Middle frontal gyrus (tissue), 1 donor: ENCODE measurements around the gene EWSR1.

Source experiments
- DNase-seq: peaks from one replicate; pipeline ENCODE4 v3.0.0-alpha.2; 2015; ENCODE audit warnings: low spot score; ENCODE audit errors: extremely low spot score

Gene EWSR1

DNA sequence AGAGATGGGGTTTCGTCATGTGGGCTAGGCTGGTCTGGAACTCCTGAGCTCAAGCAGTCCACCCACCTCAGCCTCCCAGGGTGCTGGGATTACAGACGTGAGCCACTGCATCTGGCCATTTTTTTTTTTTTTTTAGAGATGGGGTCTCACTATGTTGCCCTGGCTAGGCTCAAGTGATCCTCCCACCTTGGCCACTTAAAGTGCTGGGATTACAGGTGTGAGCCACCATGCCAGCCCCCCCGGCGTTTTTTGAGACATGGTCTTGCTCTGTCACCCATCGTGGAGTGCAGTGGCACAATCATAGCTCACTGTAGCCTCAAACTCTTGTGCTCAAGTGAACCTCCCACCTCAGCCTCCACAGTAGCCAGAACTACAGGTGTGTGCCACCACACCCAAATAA lies 16.8 kb upstream of the EWSR1 start:
- no peak for DNase-seq

- DNase-seq, result no peak
These were observed 15.8 kb upstream of the EWSR1 start for GRCh38 chr22:29251981-29252911.

GRCh38 chr22:29253561-29254285 lies 14.3 kb upstream of the EWSR1 start:
- DNase-seq, result no peak

DNA sequence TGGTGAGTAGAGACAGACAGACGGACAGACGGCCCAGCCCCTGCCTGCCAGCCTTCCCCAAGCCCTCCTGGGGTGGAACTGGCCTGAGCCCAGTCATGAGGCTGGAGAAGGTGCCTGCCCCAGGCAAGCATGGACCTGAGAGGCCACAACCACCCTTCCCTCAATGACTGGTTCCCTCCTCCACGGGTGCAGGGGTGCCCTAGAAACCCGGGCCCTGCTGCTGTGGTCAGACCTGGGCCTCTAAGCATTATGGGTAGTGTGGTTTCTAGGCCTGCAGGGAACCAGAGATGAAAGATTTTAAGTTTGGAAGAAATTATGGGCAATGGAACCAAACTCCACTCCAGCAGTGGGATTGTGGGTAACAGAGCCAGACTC lies 13.8 kb upstream of the EWSR1 start:
- DNase-seq, result no peak

GRCh38 chr22:29255064-29255621 lies 12.9 kb upstream of the EWSR1 start:
- DNase-seq, result no peak

DNA sequence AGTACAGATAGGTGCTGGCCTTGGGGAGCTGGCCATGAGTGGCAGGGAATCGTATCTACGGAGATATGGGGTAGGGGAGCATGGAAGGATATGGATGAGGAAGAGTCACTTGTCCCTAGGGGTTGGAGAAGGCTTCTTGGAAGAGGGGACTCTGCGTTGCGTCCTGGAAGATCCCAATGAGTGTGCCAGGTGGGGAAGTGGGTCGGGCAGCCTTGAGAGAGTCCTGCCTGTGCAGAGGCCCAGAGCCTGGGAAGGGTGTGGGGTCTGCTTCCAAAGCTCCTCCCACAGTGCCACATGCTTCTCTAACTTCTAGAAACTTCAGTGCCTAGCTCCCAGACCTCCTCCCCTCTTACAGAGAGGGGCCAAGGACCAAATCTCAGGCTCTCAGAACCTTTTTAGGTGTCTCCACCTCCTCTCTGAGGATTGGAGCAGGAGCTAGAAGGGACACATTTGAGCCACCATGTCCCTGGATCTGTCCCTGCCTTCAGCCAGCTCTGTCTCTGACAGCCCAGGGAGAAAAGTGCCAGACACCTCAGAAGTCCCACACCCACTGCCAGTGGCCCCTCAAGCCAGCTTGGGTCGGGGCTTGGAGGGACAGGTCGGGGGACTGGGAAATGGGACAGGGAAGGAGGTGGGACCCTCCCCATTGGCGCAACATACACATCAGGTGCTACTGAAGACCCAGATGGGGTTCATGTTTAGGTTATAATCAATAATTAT lies 11.3 kb upstream of the EWSR1 start:
- DNase-seq, result no peak

DNA sequence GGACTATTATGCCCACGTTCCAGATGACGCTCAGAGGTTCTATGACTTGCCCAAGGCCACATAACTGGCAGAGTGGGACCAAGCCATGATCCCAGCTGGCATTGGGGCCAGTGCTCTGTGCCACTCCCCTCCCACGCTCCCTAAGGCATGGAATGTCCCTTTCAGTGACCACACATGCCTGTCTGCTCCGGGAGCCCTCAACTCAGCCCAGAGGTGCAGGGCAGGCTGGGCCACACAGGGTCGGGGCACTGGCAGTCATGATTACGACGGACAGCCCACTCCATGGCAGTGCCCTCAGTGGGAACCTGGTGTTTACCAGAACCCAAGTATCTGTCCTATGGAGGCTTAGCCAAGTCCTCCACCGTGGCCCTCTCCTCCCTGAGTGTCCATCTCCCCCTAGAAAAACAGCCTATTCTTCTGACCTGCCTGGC lies 10.3 kb upstream of the EWSR1 start:
- DNase-seq, result no peak

DNA sequence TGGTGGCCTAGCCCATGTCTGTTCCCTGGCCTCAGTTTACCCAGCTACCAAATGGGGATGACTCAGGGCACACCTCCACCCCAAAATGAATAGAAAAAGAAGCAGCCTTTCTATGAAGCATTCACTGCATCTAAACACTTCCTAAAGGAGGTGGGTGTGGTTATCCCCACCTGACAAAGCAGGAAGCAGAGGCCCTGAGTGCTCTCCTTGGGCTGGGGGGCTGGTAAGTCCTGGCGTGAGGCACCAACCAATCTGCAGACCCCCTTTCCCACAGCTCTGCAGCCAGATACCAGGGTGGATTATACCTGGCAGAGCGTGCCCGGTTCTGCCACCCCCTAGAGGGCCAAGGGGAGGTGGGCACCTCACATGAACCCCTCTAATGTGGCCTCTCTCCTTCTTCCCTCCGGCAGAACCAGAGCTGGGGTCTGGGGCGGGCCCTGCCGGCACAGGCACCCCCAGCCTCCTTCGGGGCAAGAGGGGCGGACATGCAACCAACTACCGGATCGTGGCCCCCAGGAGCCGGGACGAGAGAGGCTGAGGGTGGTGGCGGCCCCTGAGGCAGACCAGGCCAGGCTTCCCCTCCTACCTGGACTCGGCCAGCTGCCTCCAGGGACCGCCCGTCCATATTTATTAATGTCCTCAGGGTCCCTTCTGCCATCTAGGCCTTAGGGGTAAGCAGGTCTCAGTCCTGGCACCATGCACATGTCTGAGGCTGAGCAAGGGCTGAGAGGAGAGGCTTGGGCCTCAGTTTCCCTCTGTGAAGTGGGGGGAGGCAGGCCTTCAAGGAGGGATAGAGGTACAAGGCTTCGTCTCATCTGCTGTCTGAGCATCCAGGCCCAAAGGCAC lies 9.4 kb upstream of the EWSR1 start:
- no peak for DNase-seq

DNA sequence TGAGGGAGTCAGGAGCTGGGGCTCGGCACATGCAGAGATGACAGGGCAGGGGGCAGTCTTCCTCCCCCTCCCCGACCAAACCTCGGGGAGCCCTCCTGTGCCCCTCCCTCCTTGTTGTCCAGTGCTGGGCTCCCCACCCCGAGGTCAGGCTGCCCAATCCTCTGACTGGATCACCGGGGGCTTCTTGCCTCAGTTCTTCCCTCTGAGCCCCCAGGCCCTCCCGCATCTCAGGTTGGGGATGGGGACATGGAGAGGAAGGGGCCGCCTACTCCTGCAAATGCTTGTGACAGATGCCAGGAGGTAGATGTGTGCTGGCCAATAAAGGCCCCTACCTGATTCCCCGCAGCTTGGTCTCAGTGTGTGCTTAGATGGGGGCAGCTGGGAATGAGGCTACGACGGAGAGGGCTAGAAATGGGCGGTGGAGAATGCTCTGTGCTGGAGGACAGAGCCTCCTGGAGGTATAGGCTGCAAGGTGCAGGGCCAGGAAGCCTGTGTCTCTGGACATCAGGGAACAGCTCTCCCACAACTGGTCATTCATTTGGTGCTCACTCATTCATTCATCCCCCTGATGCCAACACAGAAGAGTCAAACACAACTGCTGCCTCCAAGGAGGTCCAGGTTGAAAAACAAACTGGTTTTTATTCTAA lies 8.7 kb upstream of the EWSR1 start:
- DNase-seq, result no peak

DNA sequence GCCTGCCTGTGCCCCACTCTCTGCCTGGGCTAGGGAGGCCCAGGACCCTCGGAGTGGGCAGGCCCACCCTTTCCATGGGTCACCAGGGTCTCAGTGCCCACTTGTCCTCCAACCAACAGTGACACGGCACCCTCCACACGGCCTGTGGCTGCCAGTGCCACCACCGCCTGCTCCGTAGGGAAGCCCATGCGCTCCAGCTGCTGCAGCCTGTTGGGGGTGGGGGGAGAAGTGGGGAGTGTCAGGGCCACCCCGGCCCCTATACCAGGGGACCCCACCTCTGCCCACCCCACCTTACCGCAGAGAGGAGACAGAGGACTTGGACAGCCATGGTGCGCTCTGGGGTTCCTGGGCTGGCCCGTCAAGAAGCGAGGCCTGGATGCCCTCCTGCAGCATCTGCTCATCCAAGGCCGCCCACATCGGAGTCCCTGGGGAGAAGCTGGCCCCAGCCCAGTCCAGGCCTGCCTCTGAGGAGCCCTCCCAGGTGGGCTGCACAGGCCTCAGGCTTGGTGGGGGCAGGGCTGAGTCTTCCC lies 8.0 kb upstream of the EWSR1 start:
- no peak for DNase-seq

DNA sequence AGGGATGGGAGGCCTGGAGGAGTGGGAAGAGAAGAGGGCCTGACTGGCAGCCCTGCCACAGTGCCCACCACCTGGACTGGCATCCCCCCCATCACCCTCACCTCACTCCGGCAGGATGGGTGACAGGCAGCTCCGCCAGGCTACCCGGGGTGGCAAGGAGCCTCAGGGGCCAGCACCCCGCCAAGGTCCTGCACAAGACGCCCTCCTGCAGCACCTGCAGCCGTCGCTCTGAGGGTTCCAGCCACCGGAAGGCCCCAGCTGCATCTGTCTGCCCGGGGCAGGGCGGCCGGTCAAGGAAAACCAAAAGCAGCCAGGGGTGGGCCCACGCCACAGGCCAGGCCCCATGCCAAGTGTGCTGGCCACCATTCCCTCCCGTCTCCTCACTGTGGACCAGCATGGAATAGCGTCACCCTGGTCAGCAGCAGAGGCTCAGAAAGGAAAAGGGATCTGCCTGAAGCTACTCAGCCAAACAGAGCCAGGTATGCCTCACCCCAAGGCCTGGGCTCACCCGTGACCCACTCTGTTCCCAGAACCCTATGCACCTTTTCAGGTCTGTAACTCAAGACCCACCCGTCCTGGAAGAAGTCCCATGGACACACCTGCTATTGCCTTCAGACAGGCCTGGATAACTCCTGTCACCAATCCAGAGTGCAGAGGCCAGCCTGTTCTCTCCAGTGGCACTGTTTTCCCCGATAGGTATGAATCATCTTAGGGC lies 7.3 kb upstream of the EWSR1 start:
- no peak for DNase-seq

GRCh38 chr22:29263791-29264276 lies 4.2 kb upstream of the EWSR1 start:
- no peak for DNase-seq

- DNase-seq, result no peak
These were observed 2.8 kb upstream of the EWSR1 start for GRCh38 chr22:29265305-29265704.

DNA sequence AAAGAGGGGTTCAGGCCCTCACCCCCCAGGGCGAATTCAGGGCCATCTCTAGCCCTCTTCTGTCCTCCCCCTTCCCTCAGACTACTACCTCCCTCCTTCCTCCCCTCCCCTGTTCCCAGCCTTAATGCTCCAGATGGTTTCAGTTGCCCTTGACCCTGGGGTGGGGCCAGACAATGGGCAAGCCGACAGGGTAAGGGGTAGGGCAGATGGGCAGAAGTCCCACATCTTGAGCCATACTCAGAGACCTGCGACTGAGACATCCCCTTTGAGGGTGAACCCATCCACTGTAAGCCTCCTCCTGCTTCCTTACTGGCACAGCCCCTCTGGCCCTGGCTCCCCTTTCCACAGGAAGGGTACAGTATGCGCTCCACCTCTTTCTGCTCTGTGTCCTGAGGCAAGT lies 2.1 kb upstream of the EWSR1 start:
- no peak for DNase-seq

DNA sequence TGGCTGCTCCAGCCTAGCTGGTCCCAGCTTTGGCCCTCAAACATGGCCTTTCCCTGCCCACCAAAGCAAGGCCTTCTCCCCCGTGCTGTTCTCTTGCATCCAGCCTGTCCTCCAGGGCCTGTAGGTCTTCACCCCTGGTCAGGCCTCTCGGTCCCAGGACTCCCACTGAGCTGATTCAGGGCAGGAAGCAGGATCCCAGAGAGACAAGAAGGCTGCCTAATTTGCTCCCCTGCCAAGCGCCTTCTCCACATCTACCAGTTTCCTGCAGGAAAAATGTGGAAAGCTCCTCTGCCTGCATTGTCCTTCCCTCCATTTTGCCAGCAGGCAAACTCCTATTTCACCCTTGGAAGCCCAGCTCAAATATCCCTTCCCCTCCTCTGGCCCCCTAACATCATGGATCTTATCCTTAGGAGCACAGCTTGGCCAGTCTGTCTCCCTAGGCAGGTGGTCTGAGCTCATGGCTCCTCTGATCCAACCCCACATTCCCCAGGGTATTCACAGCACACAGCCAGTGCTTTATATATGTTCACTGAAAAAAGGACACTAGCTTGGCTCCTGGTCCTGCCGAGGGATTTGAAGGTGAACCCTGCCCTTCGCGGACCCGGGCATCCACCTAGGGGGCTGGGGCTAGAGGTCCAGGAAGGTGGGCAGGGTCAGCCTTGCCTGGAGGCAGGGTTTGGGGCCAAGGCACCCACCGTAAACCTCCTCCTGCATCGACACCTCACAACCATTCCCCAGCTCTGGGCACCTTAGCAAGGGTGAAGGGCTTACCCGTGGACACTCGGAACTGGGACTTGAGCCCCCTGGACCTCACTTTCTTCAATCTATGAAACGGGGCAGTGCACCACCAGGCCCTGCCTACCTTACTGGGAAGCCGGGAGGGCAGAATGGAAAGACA lies 1.3 kb upstream of the EWSR1 start:
- DNase-seq, result no peak

DNA sequence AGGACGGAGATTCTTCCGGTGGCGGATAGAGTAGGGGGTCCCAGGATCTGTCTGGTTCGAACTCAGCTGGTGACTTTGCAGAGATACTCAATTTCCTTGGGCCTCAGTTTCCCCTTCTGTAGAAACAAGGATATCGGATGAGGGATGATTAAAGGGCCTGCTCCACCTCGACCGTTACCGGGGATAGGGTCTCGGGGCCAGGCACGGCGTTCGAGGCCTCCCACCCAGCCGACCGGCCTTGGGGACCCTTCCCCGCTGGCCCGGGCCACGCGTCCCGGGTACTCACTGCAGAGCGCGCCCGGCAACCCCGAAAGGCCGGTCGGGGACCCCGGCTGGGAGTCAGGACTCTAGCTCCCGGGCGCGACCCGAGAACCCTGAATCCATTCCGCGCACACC lies 608 bp upstream of the EWSR1 start:
- no peak for DNase-seq

- no peak for DNase-seq
These were observed 602 bp downstream of the EWSR1 start for GRCh38 chr22:29268511-29269229.

- no peak for DNase-seq
These were observed 1.1 kb downstream of the EWSR1 start for GRCh38 chr22:29269230-29269604.
